ENCODE measurements around the gene METRN. TPM values are rescaled to one million over a fixed set of nuclear protein-coding genes. Genes with fewer than 3 reads are reported as not detected.

Gene METRN
- total RNA-seq, 1 donor from 2014 or later = 30.4 TPM

- H3K4me1 ChIP-seq = peaks cover 28% of the 10 kb centered on the region
- H3K27ac ChIP-seq = no peak overlapping the region
- no peak for DNase-seq
- H3K27me3 ChIP-seq = peaks cover 15% of the 10 kb centered on the region
- ATAC-seq = no peak
- H3K4me3 ChIP-seq = no peak overlapping the region
- H3K9me3 ChIP-seq = no peaks in the 10 kb centered on the region
- no peak for TF ChIP-seq CTCF (IDR thresholded peaks at IDR 0.05)
- intact Hi-C loops (cut with DNase I) = no loop called here
- H3K36me3 ChIP-seq = no peaks in the 10 kb centered on the region
Observed at GRCh38 chr16:722835-723633, 8.1 kb downstream of the METRN start.

GRCh38 chr16:723695-724094 is 8.8 kb downstream of the METRN start:
- no peak for ATAC-seq
- intact Hi-C loops (cut with DNase I) = no loop called here
- no peak for TF ChIP-seq CTCF (IDR thresholded peaks at IDR 0.05)

GRCh38 chr16:724188-725040 is 9.5 kb downstream of the METRN start:
- H3K4me3 ChIP-seq = no peak overlapping the region
- peaks cover 36% of the 10 kb centered on the region for H3K4me1 ChIP-seq
- no peak for DNase-seq
- no peak overlapping the region for H3K27ac ChIP-seq
- H3K27me3 ChIP-seq = peaks cover 16% of the 10 kb centered on the region
- intact Hi-C loops (cut with DNase I) = no loop called here
- ATAC-seq = no peak
- no peaks in the 10 kb centered on the region for H3K9me3 ChIP-seq
- no peaks in the 10 kb centered on the region for H3K36me3 ChIP-seq
- TF ChIP-seq CTCF (IDR thresholded peaks at IDR 0.05) = no peak

More at GRCh38 chr16:723695-724094, 8.8 kb downstream of the METRN start:
- Histone ChIP-seq H3K27ac (no peak overlapping the region), H3K27me3 (peaks cover 16% of the 10 kb centered on the region), H3K4me1 (peaks cover 35% of the 10 kb centered on the region), H3K9me3 (no peaks in the 10 kb centered on the region), H3K4me3 (no peak overlapping the region), H3K36me3 (no peaks in the 10 kb centered on the region)
- no peak for DNase-seq

GRCh38 chr16:725041-725376 is 10.1 kb downstream of the METRN start:
- peaks cover 31% of the 10 kb centered on the region for H3K4me1 ChIP-seq
- ATAC-seq = no peak
- intact Hi-C loops (cut with DNase I) = no loop called here
- no peaks in the 10 kb centered on the region for H3K36me3 ChIP-seq
- H3K27me3 ChIP-seq = peaks cover 16% of the 10 kb centered on the region
- no peaks in the 10 kb centered on the region for H3K9me3 ChIP-seq
- no peak for TF ChIP-seq CTCF (IDR thresholded peaks at IDR 0.05)
- no peak overlapping the region for H3K27ac ChIP-seq
- DNase-seq = no peak
- no peak overlapping the region for H3K4me3 ChIP-seq

- no peak for ATAC-seq
- Histone ChIP-seq H3K27ac (no peak overlapping the region), H3K4me1 (peaks cover 27% of the 10 kb centered on the region), H3K9me3 (no peaks in the 10 kb centered on the region), H3K36me3 (no peaks in the 10 kb centered on the region), H3K27me3 (peaks cover 16% of the 10 kb centered on the region), H3K4me3 (no peak overlapping the region)
- intact Hi-C loops (cut with DNase I) = no loop called here
- no peak for DNase-seq
- TF ChIP-seq CTCF (IDR thresholded peaks at IDR 0.05) = no peak
Observed at GRCh38 chr16:725463-726187, 10.7 kb downstream of the METRN start.

Data from upper lobe of right lung (tissue), 1 donor.